ENCODE measurements around the gene GSTCD.

Gene GSTCD

GRCh38 chr4:105887508-105887907, 178.9 kb downstream of the GSTCD start:
- no peak for DNase-seq (ENCODE audit: low read depth in 2 of 2)

DNA sequence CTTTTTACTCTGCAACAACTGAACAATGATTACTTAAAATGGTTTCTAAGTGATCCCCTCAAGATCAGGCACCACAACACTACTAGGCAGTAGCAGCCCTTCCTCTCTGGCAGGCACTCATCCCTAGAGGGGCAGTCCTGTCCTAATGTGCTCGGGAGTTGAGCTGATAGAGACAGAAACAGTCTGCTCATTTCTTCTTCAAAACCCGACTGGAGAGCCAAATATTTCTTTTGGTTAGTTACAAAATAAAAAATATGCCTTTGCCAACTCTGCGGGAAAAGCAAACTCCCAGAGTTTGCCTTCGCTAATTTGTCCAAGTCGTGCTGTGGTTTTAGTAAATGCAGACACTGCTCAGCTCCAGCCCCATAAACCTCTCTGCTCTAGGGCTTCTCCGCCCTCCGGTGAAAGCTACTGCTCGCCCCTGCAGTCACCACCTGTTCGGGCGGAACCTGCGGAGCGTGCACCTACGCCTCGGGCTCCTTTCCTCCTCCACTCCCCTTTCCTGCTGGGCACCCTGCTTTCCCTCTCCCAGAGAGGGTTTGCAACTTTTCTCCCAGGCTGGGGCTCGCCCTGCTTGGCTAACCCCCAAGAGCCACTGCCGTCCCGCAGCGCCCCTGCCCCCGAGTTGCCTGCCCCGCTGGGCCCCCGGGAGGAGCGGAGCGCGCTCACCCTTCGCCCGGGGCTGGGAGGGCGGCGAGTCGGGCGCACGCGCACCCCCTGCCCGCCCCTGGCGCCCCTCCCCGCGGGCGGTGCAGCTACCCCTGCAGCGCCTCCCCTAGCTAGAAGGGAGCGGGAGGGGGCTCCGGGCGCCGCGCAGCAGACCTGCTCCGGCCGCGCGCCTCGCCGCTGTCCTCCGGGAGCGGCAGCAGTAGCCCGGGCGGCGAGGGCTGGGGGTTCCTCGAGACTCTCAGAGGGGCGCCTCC, 186.3 kb downstream of the GSTCD start, which contains the start of gene NPNT:
Gene NPNT, plus strand, starts transcription at position 812 of the 923 bp plus-strand sequence. CDS start 182 bp downstream, outside the sequence.
- no peak for DNase-seq (ENCODE audit: low read depth in 2 of 2)

GRCh38 chr4:105895583-105896460, 187.2 kb downstream of the GSTCD start:
- DNase-seq (ENCODE audit: low read depth in 2 of 2): no peak

GRCh38 chr4:105896461-105896942, 187.9 kb downstream of the GSTCD start:
- DNase-seq (ENCODE audit: low read depth in 2 of 2): no peak
